NT2/D1 (cell line): ENCODE measurements around the gene FRK.

Source experiments
- DNase-seq: peaks from one replicate; pipeline ENCODE4 v3.0.0-alpha.2; 2011; ENCODE audit warnings: low read depth, low spot score
- H3K27me3 ChIP-seq: 2 replicates; pipeline ENCODE4 v1.6.0; 2011; ENCODE audit warnings: mild to moderate bottlenecking; ENCODE audit not compliant: insufficient read length, insufficient read depth
- H3K36me3 ChIP-seq: 2 replicates; pipeline ENCODE4 v1.6.1; 2011; ENCODE audit warnings: mild to moderate bottlenecking, low read length, mixed read lengths; ENCODE audit not compliant: insufficient read depth, insufficient read length
- H3K4me1 ChIP-seq: 2 replicates; pipeline ENCODE4 v1.5.1; 2011; ENCODE audit not compliant: insufficient read depth, insufficient read length
- H3K4me3 ChIP-seq: 2 replicates; pipeline ENCODE4 v1.5.1; 2011; ENCODE audit warnings: low read depth; ENCODE audit not compliant: insufficient read length
- H3K9ac ChIP-seq: 2 replicates; pipeline ENCODE4 v1.6.0; 2011; ENCODE audit warnings: low read depth; ENCODE audit not compliant: insufficient read length
- H3K9me3 ChIP-seq: 2 replicates; pipeline ENCODE4 v1.5.1; 2011; ENCODE audit warnings: mild to moderate bottlenecking, low read length; ENCODE audit not compliant: insufficient read depth
- SUZ12 ChIP-seq: IDR thresholded peaks from 2 replicates; pipeline ENCODE4 v1.6.1; 2011; ENCODE audit not compliant: insufficient read length, insufficient read depth; ENCODE audit errors: extremely low read depth
- YY1 ChIP-seq: IDR thresholded peaks from 2 replicates; pipeline ENCODE4 v1.6.1; 2011; ENCODE audit not compliant: insufficient read length, insufficient read depth
- ZNF274 ChIP-seq: IDR thresholded peaks from 2 replicates; pipeline ENCODE4 v1.6.1; 2011; ENCODE audit warnings: mild to moderate bottlenecking, low read depth, low read length

Gene FRK

GRCh38 chr6:116088946-116089345 is 28.3 kb upstream of the FRK start:
- H3K4me1 ChIP-seq, result no peaks in the 10 kb centered on the region
- TF ChIP-seq SUZ12 (no peak), YY1 (no peak), ZNF274 (no peak)

GRCh38 chr6:116087437-116088027 is 26.8 kb upstream of the FRK start:
- Histone ChIP-seq H3K4me1 (no peaks in the 10 kb centered on the region), H3K36me3 (no peaks in the 10 kb centered on the region), H3K9me3 (no peaks in the 10 kb centered on the region; the same call in 1 of the 2 replicates), H3K27me3 (no peaks in the 10 kb centered on the region), H3K4me3 (no peak overlapping the region), H3K9ac (no peak overlapping the region)
- no peak for TF ChIP-seq ZNF274
- TF ChIP-seq SUZ12, result no peak
- no peak for TF ChIP-seq YY1
- DNase-seq, result no peak

More at GRCh38 chr6:116088946-116089345, 28.3 kb upstream of the FRK start:
- DNase-seq, result no peak
- no peak overlapping the region for H3K4me3 ChIP-seq
- H3K27me3 ChIP-seq, result no peaks in the 10 kb centered on the region
- H3K9me3 ChIP-seq, result no peaks in the 10 kb centered on the region; the same call in 1 of the 2 replicates
- H3K9ac ChIP-seq, result no peak overlapping the region
- no peaks in the 10 kb centered on the region for H3K36me3 ChIP-seq

GRCh38 chr6:116084284-116084683 is 23.6 kb upstream of the FRK start:
- H3K9ac ChIP-seq, result no peak overlapping the region
- H3K9me3 ChIP-seq, result no peaks in the 10 kb centered on the region
- H3K36me3 ChIP-seq, result no peaks in the 10 kb centered on the region
- H3K4me3 ChIP-seq, result no peak overlapping the region
- DNase-seq, result no peak
- TF ChIP-seq SUZ12, result no peak
- TF ChIP-seq ZNF274, result no peak
- no peak for TF ChIP-seq YY1
- no peaks in the 10 kb centered on the region for H3K4me1 ChIP-seq
- H3K27me3 ChIP-seq, result no peaks in the 10 kb centered on the region

GRCh38 chr6:116083052-116083451 is 22.4 kb upstream of the FRK start:
- no peak for TF ChIP-seq ZNF274
- no peak for TF ChIP-seq SUZ12

GRCh38 chr6:116078945-116079344 is 18.3 kb upstream of the FRK start:
- no peak for DNase-seq
- Histone ChIP-seq H3K4me1 (no peaks in the 10 kb centered on the region), H3K27me3 (no peaks in the 10 kb centered on the region), H3K9ac (no peak overlapping the region), H3K4me3 (no peak overlapping the region), H3K9me3 (no peaks in the 10 kb centered on the region), H3K36me3 (no peaks in the 10 kb centered on the region)
- TF ChIP-seq ZNF274 (no peak), YY1 (no peak), SUZ12 (no peak)

More at GRCh38 chr6:116083052-116083451, 22.4 kb upstream of the FRK start:
- DNase-seq, result no peak
- no peak overlapping the region for H3K9ac ChIP-seq
- no peaks in the 10 kb centered on the region for H3K36me3 ChIP-seq
- no peaks in the 10 kb centered on the region for H3K27me3 ChIP-seq
- no peaks in the 10 kb centered on the region for H3K9me3 ChIP-seq
- no peaks in the 10 kb centered on the region for H3K4me1 ChIP-seq
- H3K4me3 ChIP-seq, result no peak overlapping the region

GRCh38 chr6:116078522-116078921 is 17.8 kb upstream of the FRK start:
- H3K4me3 ChIP-seq, result no peak overlapping the region
- no peaks in the 10 kb centered on the region for H3K27me3 ChIP-seq
- no peaks in the 10 kb centered on the region for H3K36me3 ChIP-seq
- no peak overlapping the region for H3K9ac ChIP-seq
- TF ChIP-seq YY1, result no peak
- no peak for TF ChIP-seq SUZ12
- no peak for TF ChIP-seq ZNF274
- no peak for DNase-seq
- no peaks in the 10 kb centered on the region for H3K9me3 ChIP-seq
- H3K4me1 ChIP-seq, result no peaks in the 10 kb centered on the region

GRCh38 chr6:116074732-116075390 is 14.2 kb upstream of the FRK start:
- Histone ChIP-seq H3K9me3 (no peaks in the 10 kb centered on the region), H3K9ac (no peak overlapping the region), H3K36me3 (no peaks in the 10 kb centered on the region), H3K4me3 (no peak overlapping the region), H3K4me1 (no peaks in the 10 kb centered on the region), H3K27me3 (no peaks in the 10 kb centered on the region)
- TF ChIP-seq ZNF274 (no peak), YY1 (no peak), SUZ12 (no peak)
- DNase-seq, result no peak
